DMS53 treated with DMSO at 0.1 percent for 48 hours (cell line): ENCODE measurements around the gene OTUD1.

Experiments
- DNase-seq: peaks from one replicate; lab custom pipeline; 2025; ENCODE audit not compliant: unreplicated experiment; lab: John Stamatoyannopoulos, UW

The OTUD1 gene

GRCh38 chr10:23467012-23467411 lies 28.1 kb downstream of the OTUD1 start:
- DNase-seq, result no peak

GRCh38 chr10:23467548-23467947 lies 28.7 kb downstream of the OTUD1 start:
- no peak for DNase-seq

GRCh38 chr10:23469596-23470237 lies 30.8 kb downstream of the OTUD1 start:
- no peak for DNase-seq

- no peak for DNase-seq
Observed at GRCh38 chr10:23472181-23472580, 33.3 kb downstream of the OTUD1 start.

GRCh38 chr10:23474081-23474480 lies 35.2 kb downstream of the OTUD1 start:
- no peak for DNase-seq

- DNase-seq, result no peak
Observed at GRCh38 chr10:23474626-23475025, 35.8 kb downstream of the OTUD1 start.

GRCh38 chr10:23478570-23478969 lies 39.7 kb downstream of the OTUD1 start:
- no peak for DNase-seq

GRCh38 chr10:23479798-23480473 lies 41.1 kb downstream of the OTUD1 start:
- no peak for DNase-seq

GRCh38 chr10:23481363-23481961 lies 42.6 kb downstream of the OTUD1 start:
- no peak for DNase-seq

- DNase-seq, result no peak
Observed at GRCh38 chr10:23490115-23490514, 51.2 kb downstream of the OTUD1 start.
